HepG2 (cell line): ENCODE data around the gene KIF2C. TPM values are rescaled to one million over a fixed set of nuclear protein-coding genes. Genes with fewer than 3 reads are reported as not detected.
A peak's percentile ranks its signal among the peaks of the same experiment; 100 is the strongest.

ENCODE experiments used
- ATM ChIP-seq: fragments of 450-650 bp; IDR thresholded peaks from 2 replicates; pipeline ENCODE4 v1.7.1; 2017; ENCODE audit warnings: mild to moderate bottlenecking, borderline replicate concordance
- FOXK1 ChIP-seq: sonication (generic); formaldehyde crosslinking; IDR thresholded peaks from 2 replicates; pipeline ENCODE4 v1.4.0; 2020; ENCODE audit warnings: low read depth, missing genetic modification reagents, borderline replicate concordance
- JUNB ChIP-seq: sonication (generic); formaldehyde crosslinking; IDR thresholded peaks from 2 replicates; pipeline ENCODE4 v1.8.0; 2022; ENCODE audit warnings: missing genetic modification reagents, mild to moderate bottlenecking, borderline replicate concordance
- KIAA2018 ChIP-seq: sonication (generic); formaldehyde crosslinking; IDR thresholded peaks from 2 replicates; pipeline ENCODE4 v1.5.0; 2020; ENCODE audit warnings: mild to moderate bottlenecking, missing genetic modification reagents, borderline replicate concordance
- MXD4 ChIP-seq: IDR thresholded peaks from 2 replicates; pipeline ENCODE4 v1.6.1; 2016; ENCODE audit warnings: mild to moderate bottlenecking, missing biosample characterization, missing genetic modification reagents
- NPAS2 ChIP-seq: sonication (generic); formaldehyde crosslinking; IDR thresholded peaks from 2 replicates; pipeline ENCODE4 v1.8.0; 2022; ENCODE audit warnings: mild to moderate bottlenecking, missing genetic modification reagents, borderline replicate concordance
- SMARCC2 ChIP-seq: fragments of 450-650 bp; IDR thresholded peaks from 2 replicates; pipeline ENCODE4 v1.6.1; 2017; ENCODE audit warnings: antibody characterized with exemption, mild to moderate bottlenecking
- THAP9 ChIP-seq: sonication (generic); formaldehyde crosslinking; IDR thresholded peaks from 2 replicates; pipeline ENCODE4; 2020; ENCODE audit warnings: missing genetic modification reagents, mild to moderate bottlenecking, borderline replicate concordance
- ZNF10 ChIP-seq: sonication (generic); formaldehyde crosslinking; IDR thresholded peaks from 2 replicates; pipeline ENCODE4 v1.4.0; 2020; ENCODE audit warnings: mild to moderate bottlenecking, low read depth, missing genetic modification reagents, borderline replicate concordance
- ZNF703 ChIP-seq: sonication (generic); formaldehyde crosslinking; IDR thresholded peaks from 2 replicates; pipeline ENCODE4 v1.5.1; 2020; ENCODE audit warnings: missing genetic modification reagents, mild to moderate bottlenecking, moderate library complexity, borderline replicate concordance
- ZNF792 ChIP-seq: IDR thresholded peaks from 2 replicates; pipeline ENCODE4 v1.6.1; 2016
- polyA plus RNA-seq, 8 experiments: library from polyadenylated mRNA; depleted of rRNA in 3 of 8; stranded (reverse) in 7 of 8; unstranded in 1 of 8; fragments of >200 nt; fragmentation: Illumina TruSeq in 4 of 8; extraction: Trizol in 4 of 8; gene quantifications; 2 replicates each; pipeline versions ENCODE4 v1.2.1 to v1.2.3, GENCODE V29; 2011 to 2016; ENCODE audit warnings: low read depth in 4 of 8, missing spikeins in 1 of 8, mixed read lengths in 1 of 8; ENCODE audit not compliant: insufficient read depth in 1 of 8
- total RNA-seq, 5 experiments: library from RNA; depleted of rRNA; stranded (reverse); fragments of >200 nt; fragmentation: Illumina TruSeq; extraction: Trizol; gene quantifications; 2 replicates each; pipeline ENCODE4 v1.2.3, GENCODE V29; 2016; ENCODE audit warnings: low read depth in 1 of 5
- TF ChIP-seq, protein P1 (sequence below): sonication (generic); formaldehyde crosslinking; IDR thresholded peaks from 2 replicates; pipeline ENCODE4 v1.5.0; 2020; ENCODE audit warnings: missing genetic modification reagents

KIF2C gene
- total and polyA plus RNA-seq, 2 of the 13 experiments (the other 11 are each of a cell fraction or from before 2014, with no cell fraction given): 29.7 to 53.7 TPM

GRCh38 chr1:44799770-44800584 is 60.3 kb downstream of the KIF2C start, which contains the start of gene PLK3 (continued):
- TF ChIP-seq FOXK1 (CRISPR knock-in tag) (peak; percentile 29; the same call in 1 of the 2 replicates), ZNF703 (no peak), ZNF792 (peak; percentile 70; the same call in 1 of the 2 replicates), JUNB (CRISPR knock-in tag) (no peak), KIAA2018 (CRISPR knock-in tag) (no peak), NPAS2 (CRISPR knock-in tag) (no peak), ATM (no peak), ZNF10 (CRISPR knock-in tag) (no peak), SMARCC2 (no peak), MXD4 (CRISPR knock-in tag) (peak; percentile 92; the same call in 1 of the 2 replicates), THAP9 (CRISPR knock-in tag) (peak; percentile 58; the same call in 1 of the 2 replicates)
- TF ChIP-seq, protein P1, sequence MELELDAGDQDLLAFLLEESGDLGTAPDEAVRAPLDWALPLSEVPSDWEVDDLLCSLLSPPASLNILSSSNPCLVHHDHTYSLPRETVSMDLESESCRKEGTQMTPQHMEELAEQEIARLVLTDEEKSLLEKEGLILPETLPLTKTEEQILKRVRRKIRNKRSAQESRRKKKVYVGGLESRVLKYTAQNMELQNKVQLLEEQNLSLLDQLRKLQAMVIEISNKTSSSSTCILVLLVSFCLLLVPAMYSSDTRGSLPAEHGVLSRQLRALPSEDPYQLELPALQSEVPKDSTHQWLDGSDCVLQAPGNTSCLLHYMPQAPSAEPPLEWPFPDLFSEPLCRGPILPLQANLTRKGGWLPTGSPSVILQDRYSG: no peak; the same call in 1 of the 2 replicates
